Hepatocyte (in vitro differentiated cells): Measurements from ENCODE around the gene ADTRP.

Source experiments
- CTCF ChIP-seq: fragments of 200-600 bp; sonication (generic); IDR thresholded peaks from 2 replicates; pipeline ENCODE4 v1.5.1; 2016; ENCODE audit warnings: antibody characterized with exemption, mild to moderate bottlenecking; ENCODE audit not compliant: poor library complexity
- EZH2 ChIP-seq: fragments of 200-600 bp; sonication (generic); IDR thresholded peaks from 2 replicates; pipeline ENCODE4 v1.6.1; 2016; ENCODE audit warnings: antibody characterized with exemption, mild to moderate bottlenecking, borderline replicate concordance
- EZH2phosphoT487 ChIP-seq: fragments of 200-600 bp; sonication (generic); IDR thresholded peaks from one replicate; pipeline ENCODE4 v1.6.1; 2018; ENCODE audit warnings: antibody characterized with exemption, mild to moderate bottlenecking, low read depth, moderate library complexity; ENCODE audit not compliant: unreplicated experiment, severe bottlenecking

DNA sequence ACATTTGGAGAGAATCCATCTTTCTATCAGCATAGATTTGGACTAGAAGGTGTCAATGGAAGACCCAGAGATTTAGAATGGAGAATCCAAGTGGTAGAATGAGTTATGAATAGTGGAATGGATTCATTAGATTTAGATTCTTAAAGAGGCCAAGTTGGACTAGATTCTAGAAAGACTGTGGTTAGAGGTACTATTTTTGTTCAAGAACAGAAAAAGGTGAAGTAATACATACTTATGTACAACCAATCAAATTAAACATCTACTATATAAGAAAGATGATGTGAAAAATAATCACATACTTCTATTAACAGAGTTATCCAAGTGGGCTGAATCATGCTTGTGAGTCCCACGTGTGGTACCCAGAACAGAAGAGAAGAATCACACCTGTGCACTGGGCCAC is 33.8 kb upstream of the ADTRP start:
- no peak for TF ChIP-seq CTCF
- no peak for TF ChIP-seq EZH2
- TF ChIP-seq EZH2phosphoT487: no peak
